ENCODE data around the gene ICAM2.

The ICAM2 gene

GRCh38 chr17:63988741-63989621 is 31.5 kb downstream of the ICAM2 start:
- TF ChIP-seq CTCF (IDR thresholded peaks at IDR 0.05) = no peak

- no peak for TF ChIP-seq CTCF (IDR thresholded peaks at IDR 0.05)
Measured at GRCh38 chr17:63988127-63988478, 32.3 kb downstream of the ICAM2 start.

GRCh38 chr17:63987221-63988126 is 33.0 kb downstream of the ICAM2 start:
- TF ChIP-seq CTCF (IDR thresholded peaks at IDR 0.05) = no peak

GRCh38 chr17:63986821-63987220 is 33.6 kb downstream of the ICAM2 start:
- no peak for TF ChIP-seq CTCF (IDR thresholded peaks at IDR 0.05)

GRCh38 chr17:63985387-63986140 is 34.9 kb downstream of the ICAM2 start:
- no peak for TF ChIP-seq CTCF (IDR thresholded peaks at IDR 0.05)

GRCh38 chr17:63984651-63985386 is 35.6 kb downstream of the ICAM2 start:
- no peak for TF ChIP-seq CTCF (IDR thresholded peaks at IDR 0.05)
